Measurements from ENCODE around the gene MOBP. TPM values are rescaled to one million over a fixed set of nuclear protein-coding genes. Genes with fewer than 3 reads are reported as not detected.

The MOBP gene
- total and polyA plus RNA-seq, 2 of the 4 experiments (the other 2 are of a cell fraction): not detected

GRCh38 chr3:39428745-39429201, 38.7 kb upstream of the MOBP start:
- Histone ChIP-seq H2BK120ac (ENCODE audit: low read depth, low read length) (no peak overlapping the region), H3K4me1 (ENCODE audit: control insufficient read depth, insufficient read depth, low read length) (peaks cover 2% of the 10 kb centered on the region), H3K9me3 (ENCODE audit: control insufficient read depth, insufficient read depth, low read length) (no peaks in the 10 kb centered on the region), H4K20me1 (ENCODE audit: insufficient read depth, low read length) (no peaks in the 10 kb centered on the region), H4K5ac (ENCODE audit: low read depth, low read length) (no peak overlapping the region), H2BK20ac (ENCODE audit: low read depth, low read length) (no peak overlapping the region), H2AFZ (replicated peaks; ENCODE audit: low read length, poor library complexity) (peak overlapping the region; percentile 2), H3K4me2 (ENCODE audit: low read depth, low read length) (no peak overlapping the region), H3K14ac (replicated peaks; ENCODE audit: low read depth, low read length) (no peak overlapping the region), H3K18ac (ENCODE audit: low read depth, low read length) (no peak overlapping the region), H2BK5ac (ENCODE audit: low read depth, low read length, poor library complexity, severe bottlenecking) (no peak overlapping the region), H3K56ac (ENCODE audit: extremely low read depth, insufficient read depth, low read length) (no peak overlapping the region), H3K4me3 (ENCODE audit: insufficient read depth, low read depth, low read length) (no peak overlapping the region), H3K9ac (ENCODE audit: low read depth, low read length) (no peak overlapping the region), H3K27ac (ENCODE audit: insufficient read depth, low read length) (no peak overlapping the region), H3K23ac (ENCODE audit: low read depth, low read length) (no peak overlapping the region), H3K4ac (ENCODE audit: low read depth, low read length) (no peak overlapping the region), H3K79me1 (ENCODE audit: low read depth in 1 of 2, low read length in 2 of 2) (no peaks in the 10 kb centered on the region), H3K36me3 (ENCODE audit: control insufficient read depth, insufficient read depth, low read length) (no peaks in the 10 kb centered on the region), H4K8ac (ENCODE audit: low read depth in 2 of 2, low read length in 2 of 2) (no peak overlapping the region), H3K9me1 (ENCODE audit: insufficient read depth, low read length) (peaks cover 4% of the 10 kb centered on the region; the same call in 1 of the 2 replicates), H3K27me3 (ENCODE audit: control insufficient read depth, insufficient read depth, low read length) (no peaks in the 10 kb centered on the region), H2AK5ac (ENCODE audit: low read depth, low read length) (no peak overlapping the region), H2BK15ac (ENCODE audit: low read depth, low read length) (no peak overlapping the region), H2AK9ac (replicated peaks; ENCODE audit: low read depth, low read length, poor library complexity) (no peak overlapping the region), H4K91ac (ENCODE audit: insufficient read depth, low read depth, low read length) (no peak overlapping the region)
- DNase-seq (no peak), ATAC-seq (ENCODE audit: low read depth) (no peak)
- 74% methylated on average over 14 of the region's 22 CpGs; no CpG with 5 or more reads in 1 of the 2 experiments for WGBS, 2 experiments (ENCODE audit: extremely low coverage in 2 of 2, insufficient read length in 1 of 2)
- BruUV-seq (replicated peaks): no TSS peak
- in situ Hi-C loops (cut with MboI; ENCODE audit: low sequenced_read_pairs): no loop called here
- TF ChIP-seq BHLHE40 (IDR thresholded peaks at IDR 0.05; ENCODE audit: low read depth, low read length) (no peak), CHD1 (IDR thresholded peaks at IDR 0.05; ENCODE audit: low read depth, low read length) (no peak), RCOR1 (IDR thresholded peaks at IDR 0.05; ENCODE audit: insufficient replicate concordance, low read length) (no peak), NFE2L2 (IDR thresholded peaks at IDR 0.05; ENCODE audit: low read depth, low read length) (no peak), MAFK (IDR thresholded peaks at IDR 0.05; ENCODE audit: low read depth, low read length) (no peak), MXI1 (IDR thresholded peaks at IDR 0.05; ENCODE audit: borderline replicate concordance, low read depth, low read length) (no peak), CEBPB (IDR thresholded peaks at IDR 0.05; ENCODE audit: low read depth, low read length) (no peak), ELK1 (IDR thresholded peaks at IDR 0.05; ENCODE audit: borderline replicate concordance, low read depth, low read length) (no peak)
- intact Hi-C loops (cut with micrococcal nuclease): no loop called here
- dilution Hi-C loops (cut with HindIII; ENCODE audit: low sequenced_read_pairs, unreplicated experiment): no loop called here
- POLR2A ChIA-PET (ENCODE audit: unreplicated experiment): no interaction called here
- CTCF ChIA-PET: no interaction called here
